Hepatic stellate cell (primary cell): ENCODE results near the gene RARG.
"Not testable (repeated sequence)": the region's sequence is repeated elsewhere in the genome, so short reads cannot be mapped to it uniquely, and the experiment has no call there.

ENCODE experiments used
- DNase-seq: peaks from one replicate; pipeline ENCODE4 v3.0.0; 2011; ENCODE audit warnings: low spot score

Gene RARG

GRCh38 chr12:53169644-53170043 lies 62.4 kb downstream of the RARG start:
- DNase-seq: no peak

GRCh38 chr12:53166837-53167236 lies 65.2 kb downstream of the RARG start:
- DNase-seq: no peak

- not testable (repeated sequence) for DNase-seq
These were observed 69.0 kb downstream of the RARG start for GRCh38 chr12:53163008-53163407.

- no peak for DNase-seq
These were observed 70.7 kb downstream of the RARG start for GRCh38 chr12:53161119-53161911.

GRCh38 chr12:53160673-53161072 lies 71.3 kb downstream of the RARG start:
- no peak for DNase-seq
